Thyroid gland (tissue), 4 donors: ENCODE results near the gene CYB561D1.

Experiments
- CTCF ChIP-seq, 6 experiments: fragments of 200-600 bp in 3 of 6; fragments of 450-650 bp in 3 of 6; sonication (generic) in 3 of 6; IDR thresholded peaks; one replicate each; pipeline ENCODE4 v1.5.1; 2016 to 2019; ENCODE audit warnings: antibody characterized with exemption in 6 of 6, mild to moderate bottlenecking in 2 of 6, inconsistent platforms in 1 of 6, moderate library complexity in 1 of 6
- POLR2A ChIP-seq, 2 donors: fragments of 450-650 bp; IDR thresholded peaks; one replicate each; pipeline ENCODE4 v1.6.1; 2017; ENCODE audit warnings: antibody characterized with exemption in 2 of 2, mild to moderate bottlenecking in 2 of 2, moderate library complexity in 1 of 2

GRCh38 chr1:109488696-109489095 is 5.2 kb upstream of the CYB561D1 start:
- TF ChIP-seq POLR2A (IDR thresholded peaks at IDR 0.05) (no peak), CTCF (IDR thresholded peaks at IDR 0.05) (no peak)
